ENCODE measurements around the gene PTPRN2. TPM values are rescaled to one million over a fixed set of nuclear protein-coding genes. Genes with fewer than 3 reads are reported as not detected.

The PTPRN2 gene
- total RNA-seq, 1 experiment from 2014 or later: 2.1 TPM

DNA sequence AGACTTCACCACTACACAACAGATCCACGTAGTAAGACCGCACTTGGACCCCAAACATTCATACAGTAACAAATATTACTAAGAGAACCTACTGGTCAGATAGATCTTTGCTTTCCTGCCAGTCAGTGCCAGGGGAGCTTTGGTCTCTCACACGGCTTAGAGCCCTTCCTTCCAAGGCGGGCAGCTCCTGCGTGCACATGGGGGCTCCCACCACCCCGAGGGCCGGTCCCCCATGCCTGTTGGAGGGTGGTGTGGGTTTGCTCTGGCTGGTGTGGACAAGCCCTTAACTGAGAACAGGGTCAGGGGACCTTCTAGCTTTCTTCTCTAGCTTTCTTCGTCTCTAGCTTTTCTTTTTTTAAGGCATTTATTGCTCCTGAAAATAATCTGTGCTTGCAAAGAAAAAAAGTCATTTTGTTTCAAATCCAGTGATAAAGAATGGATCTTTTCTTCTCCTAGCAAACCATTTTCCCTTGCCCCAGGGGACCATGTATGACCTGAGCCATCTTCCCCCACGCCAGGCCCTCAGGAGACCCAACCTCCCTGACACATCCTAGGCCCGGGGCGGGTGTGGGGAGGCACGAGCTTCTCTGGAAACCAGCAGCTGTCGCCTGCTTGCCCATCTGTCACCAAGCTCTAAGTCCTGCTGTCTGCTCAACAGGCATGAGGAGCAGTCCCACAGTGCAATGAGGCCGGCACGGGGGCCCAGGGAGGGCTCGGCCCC, 591.1 kb downstream of the PTPRN2 start:
- ChIA-PET CTCF (no interaction called here), RAD21 (ENCODE audit: low non-redundant PET in 1 of 2, low total read pairs in 2 of 2, uncharacterized antibody in 2 of 2, unreplicated experiment in 2 of 2) (no interaction called here), POLR2A (no interaction called here)
- Histone ChIP-seq H3K36me3 (ENCODE audit: control insufficient read depth in 1 of 2, insufficient read depth in 2 of 2, low read length in 2 of 2) (no peaks in the 10 kb centered on the region), H3K27me3 (ENCODE audit: insufficient read depth, low read length) (no peaks in the 10 kb centered on the region; the same call in 1 of the 2 replicates), H3K4me2 (ENCODE audit: low read length) (no peak overlapping the region), H3K9me2 (ENCODE audit: insufficient read depth) (no peaks in the 10 kb centered on the region), H4K20me1 (ENCODE audit: insufficient read depth) (no peaks in the 10 kb centered on the region), H3K79me2 (ENCODE audit: insufficient read depth, low read length) (no peaks in the 10 kb centered on the region), H3K9me3 (ENCODE audit: control insufficient read depth in 1 of 2, insufficient read depth in 1 of 2, low read depth in 1 of 2, low read length in 2 of 2) (no peaks in the 10 kb centered on the region), H3K4me3 (replicated peaks in 1 of 2; ENCODE audit: low read depth in 1 of 2, low read length in 2 of 2) (no peak overlapping the region), H3K9ac (ENCODE audit: low read length) (no peak overlapping the region), H3K27ac (ENCODE audit: low read depth, low read length) (no peak overlapping the region), H3K4me1 (ENCODE audit: control insufficient read depth in 1 of 2, insufficient read depth in 2 of 2, low read length in 2 of 2) (peaks cover 8 to 13% of the 10 kb centered on the region in 2 experiments), H2AFZ (ENCODE audit: low read depth, low read length, poor library complexity, severe bottlenecking) (no peak overlapping the region)
- intact Hi-C loops (cut with micrococcal nuclease): no loop called here
- no TSS peak for BruUV-seq (replicated peaks)
- DNase-seq (ENCODE audit: low read depth, low spot score) (no peak), ATAC-seq (no peak)
- TF ChIP-seq JUND (IDR thresholded peaks at IDR 0.05) (no peak), ZNF274 (IDR thresholded peaks at IDR 0.05; ENCODE audit: low read depth, low read length) (no peak), YY1 (IDR thresholded peaks at IDR 0.05; ENCODE audit: extremely low read depth, insufficient replicate concordance, low read depth, low read length) (no peak), CEBPB (IDR thresholded peaks at IDR 0.05; ENCODE audit: low read depth) (no peak), EGR1 (IDR thresholded peaks at IDR 0.05; ENCODE audit: low read depth) (no peak)

DNA sequence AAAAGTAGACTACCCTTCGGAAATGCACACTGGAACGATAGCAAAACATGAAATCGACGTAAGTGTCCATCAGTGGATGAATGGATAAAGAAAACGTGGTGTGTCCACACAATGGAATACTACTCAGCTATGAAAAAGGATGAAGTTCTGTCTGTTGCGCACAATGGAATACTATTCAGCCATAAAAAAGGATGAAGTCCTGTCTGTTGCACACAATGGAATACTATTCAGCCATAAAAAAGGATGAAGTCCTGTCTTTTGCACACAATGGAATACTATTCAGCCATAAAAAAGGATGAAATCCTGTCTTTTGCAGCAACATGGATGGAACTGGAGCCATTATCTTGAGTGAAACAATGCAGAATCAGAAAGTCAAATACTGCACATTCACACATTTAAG, 591.8 kb downstream of the PTPRN2 start:
- H4K20me1 ChIP-seq (ENCODE audit: insufficient read depth): no peaks in the 10 kb centered on the region
- intact Hi-C loops (cut with micrococcal nuclease): no loop called here
- CTCF ChIA-PET: no interaction called here
- POLR2A ChIA-PET: no interaction called here
- DNase-seq (ENCODE audit: low read depth, low spot score): no peak
- no peak overlapping the region for H3K9ac ChIP-seq (ENCODE audit: low read length)
- H3K36me3 ChIP-seq (ENCODE audit: control insufficient read depth in 1 of 2, insufficient read depth in 2 of 2, low read length in 2 of 2): no peaks in the 10 kb centered on the region
- no peak overlapping the region for H3K27ac ChIP-seq (ENCODE audit: low read depth, low read length)
- RAD21 ChIA-PET (ENCODE audit: low non-redundant PET in 1 of 2, low total read pairs in 2 of 2, uncharacterized antibody in 2 of 2, unreplicated experiment in 2 of 2): no interaction called here
- H3K9me3 ChIP-seq (ENCODE audit: control insufficient read depth in 1 of 2, insufficient read depth in 1 of 2, low read depth in 1 of 2, low read length in 2 of 2): no peaks in the 10 kb centered on the region
- BruUV-seq (replicated peaks): no TSS peak
- no peak overlapping the region for H2AFZ ChIP-seq (ENCODE audit: low read depth, low read length, poor library complexity, severe bottlenecking)
- H3K4me2 ChIP-seq (ENCODE audit: low read length): no peak overlapping the region
- H3K27me3 ChIP-seq (ENCODE audit: insufficient read depth, low read length): no peaks in the 10 kb centered on the region; the same call in 1 of the 2 replicates
- TF ChIP-seq EZH2 (IDR thresholded peaks at IDR 0.05) (no peak), CEBPB (IDR thresholded peaks at IDR 0.05; ENCODE audit: low read depth) (no peak), ZNF274 (IDR thresholded peaks at IDR 0.05; ENCODE audit: low read depth, low read length) (no peak), FOSL1 (IDR thresholded peaks at IDR 0.05; ENCODE audit: low read depth) (no peak), ELF1 (IDR thresholded peaks at IDR 0.05; ENCODE audit: borderline replicate concordance, low read depth) (no peak), RAD21 (IDR thresholded peaks at IDR 0.05; ENCODE audit: low read depth) (no peak), MAX (IDR thresholded peaks at IDR 0.05) (no peak), EGR1 (IDR thresholded peaks at IDR 0.05; ENCODE audit: low read depth) (no peak), POLR2AphosphoS5 (IDR thresholded peaks at IDR 0.05; ENCODE audit: low read depth, low read length) (no peak), REST (IDR thresholded peaks at IDR 0.05; ENCODE audit: low read depth) (no peak), ZFX (IDR thresholded peaks at IDR 0.05) (no peak), SIN3A (IDR thresholded peaks at IDR 0.05; ENCODE audit: low read depth) (no peak), CBX3 (IDR thresholded peaks at IDR 0.05; ENCODE audit: low read depth) (no peak)
- TF ChIP-seq, protein P1, sequence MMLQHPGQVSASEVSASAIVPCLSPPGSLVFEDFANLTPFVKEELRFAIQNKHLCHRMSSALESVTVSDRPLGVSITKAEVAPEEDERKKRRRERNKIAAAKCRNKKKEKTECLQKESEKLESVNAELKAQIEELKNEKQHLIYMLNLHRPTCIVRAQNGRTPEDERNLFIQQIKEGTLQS (IDR thresholded peaks at IDR 0.05): no peak
- H3K79me2 ChIP-seq (ENCODE audit: insufficient read depth, low read length): no peaks in the 10 kb centered on the region
- H3K4me3 ChIP-seq (replicated peaks in 1 of 2; ENCODE audit: low read depth in 1 of 2, low read length in 2 of 2): no peak overlapping the region
- no peak for ATAC-seq
- no peaks in the 10 kb centered on the region for H3K9me2 ChIP-seq (ENCODE audit: insufficient read depth)
- peaks cover 8 to 13% of the 10 kb centered on the region in 2 experiments for H3K4me1 ChIP-seq (ENCODE audit: control insufficient read depth in 1 of 2, insufficient read depth in 2 of 2, low read length in 2 of 2)
